Smooth muscle cell (in vitro differentiated cells): Measurements from ENCODE around the gene LUC7L. TPM values are rescaled to one million over a fixed set of nuclear protein-coding genes. Genes with fewer than 3 reads are reported as not detected.

Source experiments
- DNase-seq: peaks from one replicate; lab custom pipeline; 2025; ENCODE audit not compliant: unreplicated experiment; lab: John Stamatoyannopoulos, UW
- H2AFZ ChIP-seq: fragments of 200-600 bp; sonication (generic); 2 replicates; pipeline ENCODE4 v1.6.0; 2016; ENCODE audit warnings: antibody characterized with exemption, low read depth, mild to moderate bottlenecking
- H3F3A ChIP-seq: fragments of 200-600 bp; sonication (generic); 2 replicates; pipeline ENCODE4 v1.6.0; 2017; ENCODE audit warnings: antibody characterized with exemption, low read depth
- H3K27ac ChIP-seq: fragments of 200-600 bp; sonication (generic); 2 replicates; pipeline ENCODE4 v1.5.1; 2016; ENCODE audit warnings: low read depth, mild to moderate bottlenecking
- H3K27me3 ChIP-seq: fragments of 200-600 bp; sonication (generic); 2 replicates; pipeline ENCODE4 v1.6.1; 2016; ENCODE audit warnings: low read depth, mild to moderate bottlenecking
- H3K36me3 ChIP-seq: fragments of 200-600 bp; sonication (generic); 2 replicates; pipeline ENCODE4 v1.5.1; 2016; ENCODE audit warnings: low read depth
- H3K4me1 ChIP-seq: fragments of 200-600 bp; sonication (generic); 2 replicates; pipeline ENCODE4 v1.5.1; 2016; ENCODE audit warnings: low read depth
- H3K4me2 ChIP-seq: fragments of 200-600 bp; sonication (generic); 2 replicates; pipeline ENCODE4 v1.6.0; 2016; ENCODE audit warnings: mild to moderate bottlenecking
- H3K4me3 ChIP-seq: fragments of 200-600 bp; sonication (generic); 2 replicates; pipeline ENCODE4 v1.5.1; 2016; ENCODE audit warnings: mild to moderate bottlenecking
- H3K79me2 ChIP-seq: fragments of 200-600 bp; sonication (generic); 2 replicates; pipeline ENCODE4 v1.6.0; 2016; ENCODE audit warnings: low read depth, mild to moderate bottlenecking
- H3K9ac ChIP-seq: fragments of 200-600 bp; sonication (generic); 2 replicates; pipeline ENCODE4 v1.6.0; 2016; ENCODE audit warnings: low read depth
- H3K9me3 ChIP-seq: fragments of 200-600 bp; sonication (generic); replicated peaks from 2 replicates; pipeline ENCODE4 v1.5.1; 2016; ENCODE audit warnings: low read depth
- H4K20me1 ChIP-seq: fragments of 200-600 bp; sonication (generic); 2 replicates; pipeline ENCODE4 v1.6.0; 2016; ENCODE audit warnings: low read depth
- CTCF ChIP-seq: fragments of 200-600 bp; sonication (generic); IDR thresholded peaks from 2 replicates; pipeline ENCODE4 v1.5.1; 2017; ENCODE audit warnings: borderline replicate concordance, mild to moderate bottlenecking, antibody characterized with exemption; ENCODE audit not compliant: insufficient read depth, poor library complexity, severe bottlenecking
- WGBS: methylation state at CpG from one replicate; pipeline ENCODE4 v1.1.7; 2016; ENCODE audit warnings: low lambda C conversion rate; 5-methylcytosine and 5-hydroxymethylcytosine counted together
- polyA plus RNA-seq: library from polyadenylated mRNA; unstranded; fragments of >200 nt; fragmentation: Nextera tagmentation; extraction: Ambion mirVana; gene quantifications from 2 replicates; pipeline ENCODE4 v1.2.1, GENCODE V29; 2016
- total RNA-seq: library from RNA; depleted of rRNA; stranded (reverse); fragments of >200 nt; gene quantifications from 2 replicates; pipeline ENCODE4 v1.2.3, GENCODE V29; 2014

Gene LUC7L
- total and polyA plus RNA-seq, 2 experiments from 2014 or later: 56.2 to 70.6 TPM

- 24% methylated on average over 22 of the region's 22 CpGs for WGBS
- Histone ChIP-seq H3K36me3 (no peaks in the 10 kb centered on the region), H3K9me3 (no peaks in the 10 kb centered on the region), H2AFZ (no peak overlapping the region), H3K4me2 (peak overlapping the region; percentile 89), H3K27me3 (peaks cover 39% of the 10 kb centered on the region), H3K9ac (no peak overlapping the region), H3K4me3 (no peak overlapping the region), H3K4me1 (peaks cover 9% of the 10 kb centered on the region), H3K27ac (no peak overlapping the region), H3F3A (no peaks in the 10 kb centered on the region), H4K20me1 (peaks cover 34% of the 10 kb centered on the region), H3K79me2 (no peaks in the 10 kb centered on the region)
- peak; percentile 94 for TF ChIP-seq CTCF
- peak; percentile 43 for DNase-seq
Observed at GRCh38 chr16:181565-182021, 47.7 kb downstream of the LUC7L start.

GRCh38 chr16:180681-181564 is 48.3 kb downstream of the LUC7L start:
- peaks cover 39% of the 10 kb centered on the region for H3K27me3 ChIP-seq
- no peak overlapping the region for H3K9ac ChIP-seq
- H3F3A ChIP-seq: no peaks in the 10 kb centered on the region
- peaks cover 9% of the 10 kb centered on the region for H3K4me1 ChIP-seq
- whole genome bisulfite sequencing: 6% methylated on average over 76 of the region's 89 CpGs
- H3K4me3 ChIP-seq: peak overlapping the region; percentile 42
- H2AFZ ChIP-seq: no peak overlapping the region
- no peak for DNase-seq
- H3K4me2 ChIP-seq: peak overlapping the region; percentile 89
- no peaks in the 10 kb centered on the region for H3K9me3 ChIP-seq
- TF ChIP-seq CTCF: no peak
- H4K20me1 ChIP-seq: peaks cover 34% of the 10 kb centered on the region
- H3K79me2 ChIP-seq: no peaks in the 10 kb centered on the region
- no peak overlapping the region for H3K27ac ChIP-seq
- no peaks in the 10 kb centered on the region for H3K36me3 ChIP-seq

- peak; percentile 8 for DNase-seq
- Histone ChIP-seq H3K79me2 (no peaks in the 10 kb centered on the region), H3F3A (no peaks in the 10 kb centered on the region), H3K4me2 (peak within 1 kb of the TSS; percentile 89), H4K20me1 (peaks cover 31% of the 10 kb centered on the region), H3K9me3 (no peaks in the 10 kb centered on the region), H3K27me3 (peaks cover 44% of the 10 kb centered on the region), H3K9ac (no peak within 1 kb of the TSS), H3K36me3 (no peaks in the 10 kb centered on the region), H3K27ac (no peak within 1 kb of the TSS), H3K4me3 (peak within 1 kb of the TSS; percentile 42), H3K4me1 (peaks cover 9% of the 10 kb centered on the region), H2AFZ (no peak within 1 kb of the TSS)
- WGBS: 16% methylated on average over 46 of the region's 59 CpGs
- peak; percentile 47 for TF ChIP-seq CTCF
Observed at GRCh38 chr16:180101-180675, 49.1 kb downstream of the LUC7L start, which contains the start of gene HBQ1. Gene HBQ1, plus strand, starts transcription at chr16:180459. Its CDS starts 28 bp downstream, at chr16:180487.
